HG03378 (cell line): ENCODE data around the gene GSN.

Experiments
- ATAC-seq: cut with Tn5 transposase; IDR thresholded peaks from one replicate; pipeline ENCODE4 v1.9.1; 2021; ENCODE audit warnings: mild to moderate bottlenecking, moderate library complexity; ENCODE audit not compliant: unreplicated experiment

Gene GSN

GRCh38 chr9:121301881-121302286 lies 33.9 kb downstream of the GSN start:
- ATAC-seq: no peak

- no peak for ATAC-seq
Observed at GRCh38 chr9:121302341-121302740, 34.4 kb downstream of the GSN start.

GRCh38 chr9:121302786-121303185 lies 34.8 kb downstream of the GSN start:
- ATAC-seq: no peak

GRCh38 chr9:121303456-121304451 lies 35.8 kb downstream of the GSN start:
- ATAC-seq: no peak

DNA sequence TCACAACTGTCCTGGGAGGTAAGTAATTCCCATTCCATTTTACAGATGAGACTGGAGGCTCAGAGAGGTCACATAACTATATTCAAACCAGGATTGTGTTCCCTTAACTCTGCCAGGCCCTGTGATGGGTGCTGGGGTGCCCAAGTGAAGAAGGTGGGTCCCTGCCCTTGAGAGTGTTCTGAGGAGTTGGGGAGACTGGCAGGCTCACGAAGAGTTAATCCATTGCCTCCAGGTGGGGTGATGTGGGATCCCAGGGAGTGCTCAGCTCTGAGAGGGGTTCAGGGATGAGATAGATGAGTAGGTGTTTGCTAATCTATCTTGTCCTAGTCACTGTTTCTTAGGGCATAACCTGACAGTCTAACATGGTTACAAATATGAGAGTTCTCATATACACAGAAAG lies 36.7 kb downstream of the GSN start:
- no peak for ATAC-seq

DNA sequence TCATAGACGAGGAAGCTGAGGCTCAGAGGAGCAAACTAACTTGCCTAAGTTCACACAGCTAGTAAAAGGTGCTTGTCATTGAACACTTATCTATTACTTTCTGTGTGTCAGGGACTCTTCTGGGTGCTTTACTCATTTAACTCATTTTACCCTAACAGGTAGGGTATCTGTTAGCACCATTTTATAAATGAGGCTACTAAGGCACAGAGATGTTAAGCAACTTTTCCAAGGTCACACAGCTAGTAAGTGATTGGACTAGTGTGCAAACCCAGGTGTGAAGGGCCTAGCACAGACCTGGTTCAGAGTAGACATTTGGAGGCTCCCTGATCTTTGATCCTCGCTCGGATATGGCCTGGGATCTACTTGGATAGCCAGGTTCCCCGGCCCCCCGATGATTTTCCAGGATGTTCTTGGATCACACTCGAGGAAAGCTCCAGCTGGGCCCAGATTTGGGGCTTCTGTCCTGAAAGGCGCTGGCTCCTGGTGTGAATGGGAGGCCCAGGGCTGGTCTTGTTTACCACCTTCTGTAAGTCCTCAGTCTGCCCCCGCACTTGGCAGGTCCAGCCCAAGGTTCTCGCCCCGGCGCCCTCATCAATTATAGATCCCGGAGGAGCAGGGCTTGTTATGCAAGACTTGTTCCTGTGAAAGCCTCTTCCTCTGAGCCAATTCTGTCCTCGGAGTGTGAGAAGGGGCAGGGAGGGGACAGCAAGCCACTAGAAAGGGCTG lies 37.5 kb downstream of the GSN start:
- ATAC-seq: no peak

DNA sequence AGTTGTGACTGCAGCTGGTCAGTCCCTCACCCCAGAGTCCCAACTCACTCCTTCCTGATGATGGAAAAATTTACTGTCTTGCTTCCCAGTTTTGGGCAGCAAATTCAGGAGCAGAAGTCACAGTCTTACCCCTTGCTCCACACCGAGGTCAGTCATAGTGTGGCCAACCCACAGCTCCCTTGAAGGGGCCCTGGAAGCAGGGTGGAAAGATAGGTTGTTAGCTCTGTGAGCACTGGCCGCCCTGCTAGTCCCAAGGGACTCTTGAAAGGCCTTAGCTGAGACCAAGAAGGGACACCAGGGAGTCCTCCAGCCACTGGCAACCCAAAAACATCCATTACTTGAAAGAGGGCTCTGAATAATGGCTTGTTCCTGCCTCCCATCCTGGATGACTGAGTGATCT lies 40.0 kb downstream of the GSN start:
- no peak for ATAC-seq

- ATAC-seq: no peak
Observed at GRCh38 chr9:121308765-121309164, 40.8 kb downstream of the GSN start.

DNA sequence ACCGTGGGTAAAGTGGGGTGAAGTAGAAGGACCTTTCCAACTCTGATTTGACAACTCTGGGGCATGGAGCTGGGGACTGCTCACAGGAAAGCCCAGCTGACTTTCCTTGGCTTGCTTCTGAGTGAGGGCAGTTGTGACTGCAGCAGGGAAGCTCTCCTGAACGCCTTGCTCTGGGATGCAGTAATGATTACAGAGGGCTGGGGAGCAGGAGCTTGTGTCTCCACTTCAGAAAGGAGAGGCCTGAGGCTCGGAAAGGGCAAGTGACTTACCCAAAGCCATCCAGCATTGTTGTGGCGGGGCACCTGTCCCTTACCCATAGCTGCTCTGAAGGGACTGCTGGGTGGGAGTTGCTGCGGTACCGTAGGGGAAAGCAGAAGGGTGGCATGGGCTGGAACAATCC lies 41.2 kb downstream of the GSN start:
- ATAC-seq: no peak

DNA sequence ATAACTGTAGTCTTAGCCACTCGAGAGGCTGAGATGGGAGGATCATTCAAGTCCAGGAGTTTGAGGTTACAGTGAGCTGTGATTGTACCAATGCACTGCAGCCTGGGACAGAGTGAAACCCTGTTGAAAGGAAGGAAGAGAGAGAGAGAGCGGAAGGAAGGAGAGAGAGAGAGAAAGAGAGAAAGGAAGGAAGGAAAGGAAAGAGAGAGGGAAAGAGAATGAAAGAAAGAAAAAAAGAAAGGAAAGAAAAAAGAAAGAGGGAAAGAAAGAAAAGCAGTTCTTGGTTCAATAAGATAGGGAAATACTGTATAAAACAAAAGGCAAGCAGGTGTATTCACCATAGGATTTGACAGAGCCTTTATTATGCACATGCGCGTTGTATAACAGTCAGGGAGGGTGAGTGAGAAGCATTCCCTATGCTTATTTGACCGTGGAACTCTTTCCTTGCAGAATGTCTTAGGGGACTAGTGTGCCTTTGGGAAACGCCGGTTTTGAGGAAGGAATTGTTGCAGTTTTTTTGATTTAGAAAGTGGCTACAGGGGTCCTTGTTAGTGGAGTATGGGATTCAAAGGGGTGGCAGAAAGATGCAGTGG lies 42.0 kb downstream of the GSN start:
- no peak for ATAC-seq

- no peak for ATAC-seq
Observed at GRCh38 chr9:121310571-121310970, 42.6 kb downstream of the GSN start.

DNA sequence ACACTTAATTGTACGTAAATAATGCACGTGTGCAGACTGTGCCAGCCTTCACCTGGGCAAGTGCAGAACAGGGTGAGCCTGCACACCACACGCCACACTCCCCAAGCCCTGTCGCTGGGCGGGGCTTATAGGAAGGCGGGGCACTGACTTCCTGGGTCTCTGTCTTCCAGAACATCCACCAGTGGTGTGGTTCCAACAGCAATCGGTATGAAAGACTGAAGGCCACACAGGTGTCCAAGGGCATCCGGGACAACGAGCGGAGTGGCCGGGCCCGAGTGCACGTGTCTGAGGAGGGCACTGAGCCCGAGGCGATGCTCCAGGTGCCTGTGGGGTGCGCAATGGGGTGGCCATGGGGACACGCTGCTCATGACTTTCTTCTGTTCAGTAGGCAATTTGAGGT lies 44.2 kb downstream of the GSN start:
- ATAC-seq: no peak

DNA sequence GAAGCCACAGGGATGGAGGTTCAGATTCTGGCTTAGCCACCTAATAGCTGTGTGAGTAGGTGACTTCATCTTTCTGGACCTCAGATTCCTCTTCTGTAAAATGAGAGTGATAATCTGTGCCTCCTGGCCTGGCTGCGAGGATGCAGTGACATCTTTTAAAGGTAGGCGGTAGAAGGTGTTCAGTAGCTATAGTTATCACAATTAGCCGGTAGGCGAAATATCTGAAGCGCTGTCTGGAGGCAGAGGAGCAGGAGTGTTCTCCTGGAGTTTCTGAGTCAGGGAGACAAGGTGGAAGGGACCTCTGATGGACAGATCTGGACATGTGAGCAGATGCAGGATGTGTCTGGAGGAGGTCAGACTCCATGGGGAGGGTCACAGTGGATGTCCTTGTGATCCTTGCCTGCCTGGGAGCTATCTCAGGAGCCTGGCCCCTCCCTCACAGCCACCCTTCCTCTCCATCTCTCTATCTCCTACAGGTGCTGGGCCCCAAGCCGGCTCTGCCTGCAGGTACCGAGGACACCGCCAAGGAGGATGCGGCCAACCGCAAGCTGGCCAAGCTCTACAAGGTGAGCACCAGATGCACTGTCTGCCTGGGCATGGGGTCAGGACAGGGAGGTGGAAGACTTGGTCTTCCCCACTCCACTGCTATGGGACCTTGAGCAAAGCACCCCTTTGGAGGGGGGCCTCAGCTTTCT lies 45.6 kb downstream of the GSN start:
- ATAC-seq: no peak

DNA sequence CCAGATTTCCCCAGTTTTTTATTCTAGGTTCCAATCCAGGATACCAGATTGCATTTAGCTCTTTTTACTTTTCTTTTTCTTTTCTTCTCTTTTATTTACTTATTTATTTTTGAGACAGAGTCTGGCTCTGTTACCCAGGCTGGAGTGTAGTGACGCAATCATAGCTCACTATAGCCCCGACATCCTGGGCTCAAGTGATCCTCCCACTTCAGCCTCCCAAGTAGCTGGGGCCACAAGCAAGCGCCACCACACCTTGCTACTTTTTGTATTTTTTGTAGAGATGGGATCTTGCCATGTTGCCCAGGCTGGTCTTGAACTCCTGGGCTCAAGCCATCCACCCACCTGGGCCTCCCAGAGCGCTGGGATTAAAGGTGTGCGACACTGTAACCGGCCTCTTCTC lies 48.4 kb downstream of the GSN start:
- no peak for ATAC-seq

GRCh38 chr9:121316852-121317373 lies 49.0 kb downstream of the GSN start:
- no peak for ATAC-seq

DNA sequence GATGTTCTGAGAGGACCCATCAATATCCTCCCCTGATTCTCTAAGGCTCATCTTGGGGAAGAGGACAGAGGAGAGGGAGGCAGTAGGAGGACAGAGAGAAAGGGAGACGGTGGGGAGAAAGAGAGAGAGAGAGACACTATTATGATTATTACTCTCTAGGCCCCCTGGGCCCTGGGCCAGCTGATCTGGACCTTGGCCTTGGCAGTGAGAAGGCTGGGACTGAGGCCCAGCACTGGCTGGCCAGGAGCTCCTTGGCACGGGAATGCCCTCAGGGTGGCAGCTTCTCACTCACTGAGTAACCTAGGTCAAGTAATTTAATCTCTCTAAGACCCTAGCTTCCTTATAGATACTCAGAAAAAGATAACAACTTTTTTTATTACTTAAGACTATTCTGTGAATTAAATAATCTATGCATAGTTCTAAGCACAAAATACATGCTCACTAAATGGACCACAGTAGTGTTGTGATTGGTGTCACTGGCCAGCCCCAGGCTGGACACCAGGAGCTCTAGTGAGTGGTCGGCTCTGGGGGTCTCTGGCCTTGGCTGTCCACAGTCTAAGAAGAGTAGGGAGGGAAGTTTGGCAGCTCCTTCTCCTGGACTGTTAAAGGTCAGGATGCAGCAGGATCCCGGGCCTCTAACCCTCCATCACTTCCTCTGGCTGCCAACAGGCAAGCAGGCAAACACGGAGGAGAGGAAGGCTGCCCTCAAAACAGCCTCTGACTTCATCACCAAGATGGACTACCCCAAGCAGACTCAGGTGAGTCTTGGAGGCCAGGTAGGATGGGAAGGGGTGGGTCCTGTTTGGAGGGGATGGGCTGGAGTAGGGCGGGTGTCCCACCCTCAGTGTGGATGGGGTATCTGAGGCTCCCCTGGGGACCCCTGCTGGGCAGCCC lies 50.0 kb downstream of the GSN start:
- ATAC-seq: no peak

GRCh38 chr9:121318631-121319382 lies 50.8 kb downstream of the GSN start:
- no peak for ATAC-seq

DNA sequence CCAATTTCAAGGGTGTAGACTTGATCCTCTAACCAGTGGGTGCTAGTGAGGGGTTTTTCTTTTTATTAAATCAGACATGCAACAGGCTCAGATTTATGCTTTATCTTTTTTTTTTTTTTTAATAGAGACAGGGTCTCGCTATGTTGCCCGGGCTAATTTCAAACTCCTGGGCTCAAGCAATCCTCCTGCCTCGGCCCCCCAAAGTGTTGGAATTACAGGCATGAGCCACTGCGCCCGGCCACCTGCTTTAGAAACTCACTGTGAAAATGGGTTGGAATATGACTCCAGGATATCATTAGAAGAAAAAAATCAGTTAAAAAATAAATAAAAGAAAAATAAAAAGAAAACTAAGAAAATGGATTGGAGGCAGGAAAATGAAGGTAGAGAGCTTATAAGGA lies 51.4 kb downstream of the GSN start:
- ATAC-seq: no peak

- no peak for ATAC-seq
Observed at GRCh38 chr9:121321016-121321503, 53.1 kb downstream of the GSN start.
